ENCODE data around the gene ST6GAL1. TPM values are rescaled to one million over a fixed set of nuclear protein-coding genes. Genes with fewer than 3 reads are reported as not detected.

The ST6GAL1 gene
- total and polyA plus RNA-seq, 2 of the 4 experiments (the other 2 are of a cell fraction): 1.4 to 2.9 TPM

DNA sequence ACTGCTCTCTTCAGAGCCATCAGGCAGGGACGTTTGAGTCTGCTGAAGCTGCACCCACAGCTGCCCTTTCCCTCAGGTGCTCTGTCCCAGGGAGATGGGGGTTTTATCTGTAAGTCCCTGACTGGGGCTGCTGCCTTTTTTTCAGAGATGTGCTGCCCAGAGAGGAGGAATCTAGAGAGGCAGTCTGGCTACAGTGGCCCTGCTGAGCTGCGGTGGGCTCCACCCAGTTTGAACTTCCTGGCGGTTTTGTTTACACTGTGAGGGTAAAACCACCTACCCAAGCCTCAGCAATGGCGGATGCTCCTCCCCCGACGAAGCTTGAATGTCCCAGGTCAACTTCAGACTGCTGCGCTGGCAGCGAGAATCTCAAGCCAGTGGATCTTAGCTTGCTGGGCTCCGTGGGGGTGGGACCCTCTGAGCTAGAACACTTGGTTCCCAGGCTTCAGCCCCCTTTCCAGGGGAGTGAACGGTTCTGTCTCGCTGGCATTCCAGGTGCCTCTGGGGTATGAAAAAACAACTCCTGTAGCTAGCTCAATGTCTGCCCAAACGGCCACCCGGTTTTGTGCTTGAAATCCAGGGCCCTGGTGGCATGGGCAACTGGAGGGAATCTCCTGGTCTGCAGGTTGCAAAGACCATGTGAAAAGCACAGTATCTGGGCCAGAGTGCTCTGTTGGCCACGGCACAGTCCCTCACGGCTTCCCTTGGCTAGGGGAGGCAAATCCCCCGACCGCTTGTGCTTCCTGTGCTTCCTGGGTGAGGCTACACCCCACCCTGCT lies 21.1 kb upstream of the ST6GAL1 start:
- no peak overlapping the region for H3K18ac ChIP-seq (ENCODE audit: low read depth, low read length)
- H3K9me1 ChIP-seq (ENCODE audit: insufficient read depth, low read length): no peaks in the 10 kb centered on the region
- WGBS, 2 experiments (ENCODE audit: extremely low coverage in 2 of 2, insufficient read length in 1 of 2): 70% methylated on average over 7 of the region's 17 CpGs; no CpG with 5 or more reads in 1 of the 2 experiments
- H4K91ac ChIP-seq (ENCODE audit: insufficient read depth, low read depth, low read length): no peak overlapping the region
- DNase-seq: no peak
- intact Hi-C loops (cut with micrococcal nuclease) (no loop called here), in situ Hi-C loops (cut with MboI; ENCODE audit: low sequenced_read_pairs) (no loop called here), dilution Hi-C loops (cut with HindIII; ENCODE audit: low sequenced_read_pairs, unreplicated experiment) (no loop called here)
- no peak overlapping the region for H2BK20ac ChIP-seq (ENCODE audit: low read depth, low read length)
- no TSS peak for BruUV-seq (replicated peaks)
- H3K27ac ChIP-seq (ENCODE audit: insufficient read depth, low read length): no peak overlapping the region
- no peak overlapping the region for H4K8ac ChIP-seq (ENCODE audit: low read depth in 2 of 2, low read length in 2 of 2)
- H3K9ac ChIP-seq (ENCODE audit: low read depth, low read length): no peak overlapping the region
- peaks cover 5% of the 10 kb centered on the region for H3K27me3 ChIP-seq (ENCODE audit: control insufficient read depth, insufficient read depth, low read length)
- H2BK120ac ChIP-seq (ENCODE audit: low read depth, low read length): no peak overlapping the region
- TF ChIP-seq CHD1 (IDR thresholded peaks at IDR 0.05; ENCODE audit: low read depth, low read length) (no peak), POLR2A (IDR thresholded peaks at IDR 0.05; ENCODE audit: low read depth, low read length) (no peak), RFX5 (IDR thresholded peaks at IDR 0.05; ENCODE audit: low read depth, low read length) (no peak), NFE2L2 (IDR thresholded peaks at IDR 0.05; ENCODE audit: low read depth, low read length) (no peak), RAD21 (IDR thresholded peaks at IDR 0.05; ENCODE audit: low read length) (no peak), MXI1 (IDR thresholded peaks at IDR 0.05; ENCODE audit: borderline replicate concordance, low read depth, low read length) (no peak), MAZ (IDR thresholded peaks at IDR 0.05; ENCODE audit: borderline replicate concordance, low read depth, low read length) (no peak), MAFK (IDR thresholded peaks at IDR 0.05; ENCODE audit: low read depth, low read length) (no peak), BHLHE40 (IDR thresholded peaks at IDR 0.05; ENCODE audit: low read depth, low read length) (no peak), SMC3 (IDR thresholded peaks at IDR 0.05; ENCODE audit: low read depth, low read length) (no peak), FOS (IDR thresholded peaks at IDR 0.05; ENCODE audit: low read depth, low read length) (no peak), CEBPB (IDR thresholded peaks at IDR 0.05; ENCODE audit: low read depth, low read length) (no peak), RCOR1 (IDR thresholded peaks at IDR 0.05; ENCODE audit: insufficient replicate concordance, low read length) (no peak)
- TF ChIP-seq, protein P1, sequence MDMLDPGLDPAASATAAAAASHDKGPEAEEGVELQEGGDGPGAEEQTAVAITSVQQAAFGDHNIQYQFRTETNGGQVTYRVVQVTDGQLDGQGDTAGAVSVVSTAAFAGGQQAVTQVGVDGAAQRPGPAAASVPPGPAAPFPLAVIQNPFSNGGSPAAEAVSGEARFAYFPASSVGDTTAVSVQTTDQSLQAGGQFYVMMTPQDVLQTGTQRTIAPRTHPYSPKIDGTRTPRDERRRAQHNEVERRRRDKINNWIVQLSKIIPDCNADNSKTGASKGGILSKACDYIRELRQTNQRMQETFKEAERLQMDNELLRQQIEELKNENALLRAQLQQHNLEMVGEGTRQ (IDR thresholded peaks at IDR 0.05; ENCODE audit: low read depth, low read length): no peak
- TF ChIP-seq, protein P2, sequence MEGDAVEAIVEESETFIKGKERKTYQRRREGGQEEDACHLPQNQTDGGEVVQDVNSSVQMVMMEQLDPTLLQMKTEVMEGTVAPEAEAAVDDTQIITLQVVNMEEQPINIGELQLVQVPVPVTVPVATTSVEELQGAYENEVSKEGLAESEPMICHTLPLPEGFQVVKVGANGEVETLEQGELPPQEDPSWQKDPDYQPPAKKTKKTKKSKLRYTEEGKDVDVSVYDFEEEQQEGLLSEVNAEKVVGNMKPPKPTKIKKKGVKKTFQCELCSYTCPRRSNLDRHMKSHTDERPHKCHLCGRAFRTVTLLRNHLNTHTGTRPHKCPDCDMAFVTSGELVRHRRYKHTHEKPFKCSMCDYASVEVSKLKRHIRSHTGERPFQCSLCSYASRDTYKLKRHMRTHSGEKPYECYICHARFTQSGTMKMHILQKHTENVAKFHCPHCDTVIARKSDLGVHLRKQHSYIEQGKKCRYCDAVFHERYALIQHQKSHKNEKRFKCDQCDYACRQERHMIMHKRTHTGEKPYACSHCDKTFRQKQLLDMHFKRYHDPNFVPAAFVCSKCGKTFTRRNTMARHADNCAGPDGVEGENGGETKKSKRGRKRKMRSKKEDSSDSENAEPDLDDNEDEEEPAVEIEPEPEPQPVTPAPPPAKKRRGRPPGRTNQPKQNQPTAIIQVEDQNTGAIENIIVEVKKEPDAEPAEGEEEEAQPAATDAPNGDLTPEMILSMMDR (conservative IDR thresholded peaks at IDR 0.05; ENCODE audit: low read depth, low read length): no peak
- H3K79me1 ChIP-seq (ENCODE audit: low read depth in 1 of 2, low read length in 2 of 2): no peaks in the 10 kb centered on the region
- H3K4me2 ChIP-seq (ENCODE audit: low read depth, low read length): no peak overlapping the region
- no peaks in the 10 kb centered on the region for H3K36me3 ChIP-seq (ENCODE audit: control insufficient read depth, insufficient read depth, low read length)
- H2AK5ac ChIP-seq (ENCODE audit: low read depth, low read length): no peak overlapping the region
- H2BK15ac ChIP-seq (ENCODE audit: low read depth, low read length): no peak overlapping the region
- no peak overlapping the region for H3K4ac ChIP-seq (ENCODE audit: low read depth, low read length)
- H2BK5ac ChIP-seq (ENCODE audit: low read depth, low read length, poor library complexity, severe bottlenecking): no peak overlapping the region
- ChIA-PET CTCF (no interaction called here), POLR2A (ENCODE audit: unreplicated experiment) (no interaction called here)
- H3K4me3 ChIP-seq (ENCODE audit: insufficient read depth, low read depth, low read length): no peak overlapping the region
- ATAC-seq (ENCODE audit: low read depth): no peak
- H3K9me3 ChIP-seq (ENCODE audit: control insufficient read depth, insufficient read depth, low read length): no peaks in the 10 kb centered on the region; the same call in 1 of the 2 replicates
- H3K56ac ChIP-seq (ENCODE audit: extremely low read depth, insufficient read depth, low read length): no peak overlapping the region
- no peak overlapping the region for H2AFZ ChIP-seq (replicated peaks; ENCODE audit: low read length, poor library complexity)
- H4K5ac ChIP-seq (ENCODE audit: low read depth, low read length): no peak overlapping the region
- H2AK9ac ChIP-seq (replicated peaks; ENCODE audit: low read depth, low read length, poor library complexity): no peak overlapping the region
- no peak overlapping the region for H3K14ac ChIP-seq (replicated peaks; ENCODE audit: low read depth, low read length)
- no peaks in the 10 kb centered on the region for H3K4me1 ChIP-seq (ENCODE audit: control insufficient read depth, insufficient read depth, low read length)
- no peaks in the 10 kb centered on the region for H4K20me1 ChIP-seq (ENCODE audit: insufficient read depth, low read length)
- H3K23ac ChIP-seq (ENCODE audit: low read depth, low read length): no peak overlapping the region
